ENCODE data around the gene ZNF628.
"Not testable (repeated sequence)": the region's sequence is repeated elsewhere in the genome, so short reads cannot be mapped to it uniquely, and the experiment has no call there.

Gene ZNF628

DNA sequence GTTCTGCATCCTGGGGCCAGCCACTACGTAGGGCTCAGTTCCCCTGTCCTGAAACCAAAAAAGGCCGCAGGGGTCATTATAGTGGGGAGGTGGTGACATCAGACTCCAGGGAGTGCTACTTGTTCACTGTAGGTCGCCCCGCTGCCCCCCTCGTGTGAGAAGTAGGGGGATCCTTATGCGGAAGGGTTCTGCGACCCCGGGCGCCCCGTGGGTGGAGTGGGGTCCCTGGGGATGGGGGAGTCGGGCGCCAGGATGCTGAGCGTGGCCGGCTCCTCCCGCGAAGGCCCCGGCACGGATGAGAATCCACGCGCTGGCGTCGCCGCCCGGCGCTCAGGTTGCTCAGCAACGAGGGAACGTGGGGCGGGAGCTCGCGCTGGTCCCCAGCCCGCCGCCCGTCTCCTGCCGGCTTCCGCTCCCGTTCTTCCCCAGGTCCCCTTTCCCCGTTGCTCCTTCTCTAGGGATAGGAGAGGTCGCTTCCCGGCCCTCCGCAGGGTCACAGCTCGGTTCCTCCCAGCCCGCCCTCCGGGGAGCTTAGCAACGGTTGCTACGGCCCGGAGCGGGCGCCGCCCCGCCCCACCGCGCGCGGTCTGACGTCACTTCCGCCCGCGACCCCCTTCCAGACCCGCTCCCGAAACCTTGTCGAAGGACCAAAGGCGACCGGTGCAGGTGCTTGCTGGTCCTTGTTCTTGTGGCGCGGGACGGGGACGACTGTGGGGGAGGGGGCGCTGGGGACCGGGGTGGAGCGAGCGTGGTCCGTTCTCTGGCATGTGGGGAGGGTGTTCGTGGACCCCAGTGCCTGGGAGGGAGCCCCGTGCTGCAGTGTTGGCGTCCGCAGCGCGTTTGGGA is 8.4 kb downstream of the ZNF628 start, which contains the start of gene NAT14:
Gene NAT14 (plus strand): TSS at position 596 of the 846 bp plus-strand sequence. CDS start 521 bp downstream, outside the sequence.
- DNase-seq (ENCODE audit: low read depth in 2 of 2): peak; percentile 10 to 47

DNA sequence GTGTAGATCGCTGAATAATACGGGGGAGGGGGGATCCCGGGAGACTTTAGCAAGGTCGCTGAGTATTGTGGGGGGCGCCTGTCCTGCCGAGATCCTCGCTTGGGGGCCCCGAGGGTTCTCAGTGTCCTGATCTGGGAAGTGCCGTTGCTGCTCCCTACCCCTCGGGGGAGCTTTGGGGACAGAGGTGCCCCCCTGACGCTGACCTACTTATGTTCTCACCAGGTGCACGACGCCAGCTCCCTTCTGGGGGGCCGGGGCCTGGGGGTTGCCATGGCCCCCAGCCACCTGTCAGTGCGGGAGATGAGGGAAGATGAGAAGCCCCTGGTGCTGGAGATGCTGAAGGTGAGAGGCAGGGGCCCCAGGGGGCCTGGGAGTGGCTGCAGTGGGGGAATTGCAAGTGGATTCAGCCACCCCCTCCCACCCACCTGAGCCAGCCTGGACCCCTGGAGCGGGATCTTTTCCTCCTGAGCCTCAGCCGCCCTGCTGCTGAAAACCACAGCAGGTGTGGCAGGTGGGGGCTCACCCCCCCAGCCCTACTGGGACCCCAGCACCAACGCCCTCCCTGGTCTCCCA is 9.1 kb downstream of the ZNF628 start:
- DNase-seq (ENCODE audit: low read depth in 2 of 2): no peak

DNA sequence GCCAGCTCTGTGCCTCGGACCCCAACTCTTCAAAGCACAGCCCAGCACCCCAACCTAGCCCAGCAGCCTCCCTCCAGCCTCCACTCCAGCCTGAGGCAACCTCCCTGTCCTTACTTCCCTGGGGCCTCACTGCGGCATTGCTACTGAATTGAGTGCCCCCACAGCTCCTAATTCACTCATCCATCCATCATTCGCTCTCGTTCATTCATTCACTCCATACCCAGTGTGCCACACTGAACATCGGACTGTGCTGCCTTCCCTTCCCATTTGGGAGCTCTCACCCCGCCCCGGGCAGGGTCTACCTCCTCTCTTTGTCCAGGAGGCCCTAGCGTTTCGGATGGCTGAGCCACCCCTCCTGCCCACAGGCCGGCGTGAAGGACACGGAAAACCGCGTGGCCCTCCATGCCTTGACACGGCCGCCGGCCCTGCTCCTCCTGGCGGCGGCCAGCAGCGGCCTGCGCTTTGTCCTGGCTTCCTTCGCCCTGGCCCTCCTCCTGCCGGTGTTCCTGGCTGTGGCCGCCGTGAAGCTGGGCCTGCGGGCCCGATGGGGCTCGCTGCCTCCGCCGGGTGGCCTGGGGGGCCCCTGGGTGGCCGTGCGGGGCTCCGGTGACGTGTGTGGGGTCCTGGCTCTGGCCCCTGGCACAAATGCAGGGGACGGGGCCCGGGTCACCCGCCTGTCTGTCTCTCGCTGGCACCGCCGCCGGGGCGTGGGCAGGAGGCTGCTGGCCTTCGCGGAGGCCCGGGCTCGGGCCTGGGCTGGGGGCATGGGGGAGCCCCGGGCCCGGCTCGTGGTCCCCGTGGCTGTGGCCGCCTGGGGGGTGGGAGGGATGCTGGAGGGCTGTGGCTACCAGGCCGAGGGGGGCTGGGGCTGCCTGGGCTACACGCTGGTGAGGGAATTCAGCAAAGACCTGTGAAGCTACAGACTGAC is 9.9 kb downstream of the ZNF628 start:
- DNase-seq (ENCODE audit: low read depth in 2 of 2): no peak

DNA sequence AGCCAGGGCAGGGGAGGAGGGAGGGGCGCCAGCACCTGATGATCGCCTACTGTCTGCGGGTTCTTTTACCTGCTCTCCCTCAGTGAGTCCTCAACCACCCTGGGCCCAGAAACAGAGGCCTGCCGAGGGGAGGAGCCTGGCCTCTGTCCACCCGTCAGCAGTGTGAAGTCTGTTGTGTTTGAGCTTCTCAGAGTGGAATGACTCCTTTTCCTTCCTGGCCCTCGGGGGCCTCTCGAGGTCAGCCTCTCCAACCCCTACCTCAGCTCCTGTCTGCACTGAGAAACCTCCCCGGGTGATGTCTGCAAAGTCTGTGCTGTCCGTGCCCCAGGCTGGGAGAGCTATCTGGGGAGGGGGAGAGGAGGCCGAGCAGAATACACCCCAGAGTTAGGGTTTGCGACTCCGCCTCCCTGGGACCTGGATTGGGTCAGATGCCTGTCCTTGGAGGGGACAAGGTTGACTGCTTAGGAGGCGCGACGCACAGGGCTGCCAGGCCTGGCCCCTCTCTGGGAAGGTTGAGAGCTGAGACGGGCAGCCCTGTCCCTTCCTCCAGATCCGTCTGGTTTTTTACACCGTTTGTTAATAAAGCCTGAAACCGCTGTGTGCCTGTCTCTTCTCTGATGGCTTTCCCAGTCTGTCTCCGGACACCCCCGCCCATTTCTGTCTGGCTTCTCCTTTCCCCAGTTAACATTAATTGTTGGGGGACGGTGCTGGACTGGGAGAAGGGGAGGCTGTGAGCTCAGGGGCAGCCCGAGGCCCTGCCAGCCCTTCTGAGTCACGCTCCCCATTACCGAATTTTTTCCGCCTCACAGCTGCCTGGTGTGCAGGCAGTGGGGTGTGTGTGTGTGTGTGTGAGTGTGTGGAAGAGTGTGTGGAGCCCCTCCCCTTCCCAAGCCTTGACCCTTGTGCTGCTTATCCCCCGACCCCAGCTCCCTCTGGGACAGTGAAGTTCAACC is 10.8 kb downstream of the ZNF628 start:
- peak; percentile 17 to 42 for DNase-seq (ENCODE audit: low read depth in 2 of 2)

DNA sequence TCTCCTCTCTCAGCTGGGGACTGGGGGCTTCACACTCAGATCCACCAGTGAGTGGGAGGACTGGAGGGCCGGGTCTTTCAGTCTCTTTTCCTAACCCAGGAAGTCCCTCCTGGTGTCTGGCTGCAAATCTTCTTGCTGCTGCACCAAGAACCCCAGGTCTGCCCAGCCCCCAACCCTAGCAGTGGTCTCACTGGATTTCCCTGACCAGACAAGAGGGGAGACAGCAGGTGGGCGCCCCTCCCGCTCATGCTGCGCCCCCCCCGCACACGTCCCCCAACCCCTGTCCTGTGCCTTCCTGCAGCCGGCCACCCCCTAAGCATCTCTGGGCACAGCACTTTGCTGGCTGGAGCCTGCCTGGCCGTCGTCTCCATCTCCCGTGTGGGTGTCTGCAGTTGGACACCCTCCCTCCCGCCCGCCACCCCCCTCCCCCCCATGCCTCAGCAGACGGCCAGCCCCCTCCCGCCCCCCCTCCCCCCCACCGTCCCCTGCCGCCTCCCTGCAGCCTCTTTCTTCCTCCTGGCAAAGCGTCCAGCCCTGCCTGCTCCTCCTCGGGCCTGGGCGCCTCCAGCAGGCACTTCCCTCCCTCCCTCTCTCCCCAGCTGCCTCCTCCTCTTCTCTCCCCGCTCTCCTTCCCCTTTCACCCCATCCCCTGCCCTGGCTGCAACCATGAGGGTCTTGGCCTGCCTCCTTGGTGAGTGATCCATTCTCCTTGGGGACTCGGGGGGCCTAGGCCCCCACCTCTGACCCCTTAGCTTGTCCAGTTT is 11.7 kb downstream of the ZNF628 start, which contains the start of gene SSC5D:
Gene SSC5D (plus strand): TSS at position 513 of the 764 bp plus-strand sequence. CDS start 154 bp downstream, at position 667.
- no peak for DNase-seq (ENCODE audit: low read depth in 2 of 2)

DNA sequence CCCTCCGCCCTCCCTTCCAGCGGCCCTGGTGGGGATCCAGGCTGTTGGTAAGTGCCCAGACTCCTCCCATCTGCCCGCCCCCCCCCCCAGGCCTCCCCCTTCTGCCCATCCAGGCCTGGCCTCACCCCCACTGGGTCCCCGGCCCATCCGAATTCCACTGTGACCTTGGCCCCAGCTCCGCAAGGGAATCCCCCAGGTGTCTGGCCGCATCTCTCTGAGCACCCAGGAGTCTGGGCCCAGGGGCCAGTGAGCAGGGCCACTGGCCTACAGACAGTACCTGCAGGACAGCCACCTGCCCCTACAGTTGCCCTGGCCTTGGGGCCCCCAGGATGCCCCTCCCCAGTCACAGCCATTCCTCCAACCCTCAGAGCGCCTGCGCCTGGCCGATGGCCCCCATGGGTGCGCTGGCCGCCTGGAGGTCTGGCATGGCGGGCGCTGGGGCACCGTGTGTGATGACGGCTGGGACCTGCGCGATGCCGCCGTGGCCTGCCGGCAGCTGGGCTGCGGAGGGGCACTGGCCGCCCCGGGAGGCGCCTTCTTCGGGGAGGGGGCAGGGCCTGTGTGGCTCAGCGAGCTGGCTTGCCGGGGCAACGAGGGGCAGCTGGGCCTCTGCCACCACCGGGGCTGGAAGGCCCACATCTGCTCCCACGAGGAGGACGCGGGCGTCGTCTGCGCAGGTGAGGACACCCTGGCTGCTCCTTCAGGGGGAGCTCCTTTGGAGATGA is 12.7 kb downstream of the ZNF628 start:
- no peak for DNase-seq (ENCODE audit: low read depth in 2 of 2)

DNA sequence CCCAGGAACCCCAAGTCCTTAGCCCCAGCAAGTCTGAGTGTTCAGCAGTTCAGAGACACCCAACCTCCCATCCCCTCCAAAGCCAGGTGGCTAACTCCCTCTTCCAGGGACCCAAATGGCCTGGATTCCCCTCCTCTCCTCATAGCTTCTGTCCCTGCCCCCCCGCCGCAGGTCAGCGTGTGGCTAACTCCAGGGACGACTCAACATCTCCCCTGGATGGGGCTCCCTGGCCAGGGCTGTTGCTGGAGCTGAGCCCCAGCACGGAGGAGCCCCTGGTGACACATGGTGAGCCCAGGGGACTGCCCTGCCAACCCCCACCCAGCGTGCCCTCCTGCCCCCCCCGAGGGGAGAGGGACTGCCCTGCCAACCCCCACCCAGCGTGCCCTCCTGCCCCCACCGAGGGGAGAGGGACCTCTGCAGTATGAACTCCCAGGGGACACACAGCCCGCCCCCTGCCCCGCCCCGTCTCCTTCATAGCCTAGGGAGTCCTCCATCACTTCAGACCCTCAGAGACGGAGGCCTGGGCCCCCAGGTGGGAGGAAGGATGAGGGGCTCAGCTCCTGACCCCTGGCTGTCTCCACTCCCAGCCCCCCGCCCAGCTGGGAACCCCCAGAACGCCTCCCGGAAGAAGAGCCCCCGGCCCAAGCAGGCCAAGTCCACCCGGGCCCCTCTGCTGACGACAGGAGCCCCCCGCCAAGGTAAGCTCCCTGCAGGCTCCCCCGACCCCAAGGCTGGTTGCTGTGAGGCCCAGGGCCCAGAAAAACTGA is 13.5 kb downstream of the ZNF628 start:
- DNase-seq (ENCODE audit: low read depth in 2 of 2): no peak

DNA sequence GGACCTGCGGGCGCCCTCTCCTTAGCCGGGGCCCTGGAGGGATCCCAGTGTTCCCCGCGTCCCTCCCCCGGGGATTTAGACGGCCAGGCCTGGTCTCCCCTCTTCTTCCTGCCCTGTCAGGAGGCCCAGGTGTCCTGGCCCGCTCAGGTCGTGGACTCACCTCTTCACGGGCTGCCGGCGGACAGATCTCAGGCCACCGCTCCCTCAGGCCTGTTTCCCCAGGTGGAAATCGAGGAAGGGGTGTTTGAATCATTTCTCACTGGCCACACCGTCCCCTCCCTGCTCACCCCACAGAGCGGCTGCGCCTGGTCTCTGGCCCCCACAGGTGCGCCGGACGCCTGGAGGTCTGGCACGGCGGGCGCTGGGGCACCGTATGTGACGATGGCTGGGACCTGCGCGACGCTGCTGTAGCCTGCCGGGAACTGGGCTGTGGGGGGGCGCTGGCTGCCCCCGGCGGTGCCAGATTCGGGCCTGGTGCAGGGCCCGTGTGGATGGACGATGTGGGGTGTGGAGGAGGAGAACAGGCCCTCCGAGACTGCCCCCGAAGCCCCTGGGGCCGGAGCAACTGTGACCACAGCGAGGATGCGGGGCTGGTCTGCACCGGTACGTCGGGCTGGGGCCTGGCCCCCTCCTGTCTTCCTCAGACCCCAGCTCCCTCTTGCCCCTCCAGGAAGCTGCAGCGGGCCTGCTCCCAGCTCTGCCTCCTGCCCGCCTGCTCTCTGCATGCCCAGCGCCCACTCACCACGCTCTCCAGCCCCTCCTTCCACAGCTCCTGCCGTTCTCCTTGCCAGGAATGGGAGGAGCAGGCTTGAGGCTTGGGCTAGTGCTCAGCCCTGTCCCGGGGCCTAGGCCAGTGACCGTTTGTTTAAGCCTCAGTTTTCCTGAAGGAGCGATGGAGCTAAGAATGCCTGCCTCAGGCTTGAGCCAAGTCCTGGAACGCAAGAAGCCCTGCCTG is 14.3 kb downstream of the ZNF628 start:
- no peak for DNase-seq (ENCODE audit: low read depth in 2 of 2)

DNA sequence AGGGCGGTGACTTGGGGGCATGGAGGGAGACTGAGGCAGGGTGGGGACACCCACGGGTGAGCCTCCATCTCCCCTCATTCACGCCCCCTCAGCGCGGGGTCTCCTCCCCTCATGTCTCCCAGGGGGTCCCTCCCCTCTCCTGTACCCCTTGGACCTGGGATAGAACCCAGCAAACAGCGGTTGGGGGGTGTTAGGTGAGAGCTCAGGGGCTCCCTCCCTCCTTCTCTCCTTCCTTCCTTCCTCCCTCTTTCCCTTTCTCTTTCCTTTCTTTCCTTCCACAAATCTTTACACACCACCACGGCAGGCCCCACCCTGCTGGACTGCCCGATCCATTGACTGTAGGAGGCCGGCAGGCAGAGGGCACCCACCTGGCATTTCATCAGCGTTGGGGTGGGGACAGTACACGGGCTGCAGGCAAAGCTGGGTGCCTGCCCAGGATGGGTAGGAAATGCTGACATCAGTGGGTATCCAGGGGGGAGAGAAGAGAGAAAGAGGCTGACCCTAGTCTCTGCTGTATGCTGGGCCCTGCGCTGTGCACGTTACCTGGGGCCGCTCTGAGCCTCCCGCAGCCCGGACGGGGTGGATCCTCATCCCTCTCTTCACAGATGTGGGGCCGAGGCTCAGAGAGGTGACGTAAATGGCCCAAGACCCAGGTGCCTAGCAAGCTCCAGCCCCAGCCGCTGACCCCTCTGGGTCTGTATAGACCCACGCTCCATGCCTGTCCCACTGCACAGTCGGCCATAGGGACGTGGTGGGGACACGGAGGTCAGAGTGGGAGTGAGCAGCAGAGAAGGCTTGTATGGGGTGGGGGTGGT is 15.3 kb downstream of the ZNF628 start:
- DNase-seq (ENCODE audit: low read depth in 2 of 2): no peak

DNA sequence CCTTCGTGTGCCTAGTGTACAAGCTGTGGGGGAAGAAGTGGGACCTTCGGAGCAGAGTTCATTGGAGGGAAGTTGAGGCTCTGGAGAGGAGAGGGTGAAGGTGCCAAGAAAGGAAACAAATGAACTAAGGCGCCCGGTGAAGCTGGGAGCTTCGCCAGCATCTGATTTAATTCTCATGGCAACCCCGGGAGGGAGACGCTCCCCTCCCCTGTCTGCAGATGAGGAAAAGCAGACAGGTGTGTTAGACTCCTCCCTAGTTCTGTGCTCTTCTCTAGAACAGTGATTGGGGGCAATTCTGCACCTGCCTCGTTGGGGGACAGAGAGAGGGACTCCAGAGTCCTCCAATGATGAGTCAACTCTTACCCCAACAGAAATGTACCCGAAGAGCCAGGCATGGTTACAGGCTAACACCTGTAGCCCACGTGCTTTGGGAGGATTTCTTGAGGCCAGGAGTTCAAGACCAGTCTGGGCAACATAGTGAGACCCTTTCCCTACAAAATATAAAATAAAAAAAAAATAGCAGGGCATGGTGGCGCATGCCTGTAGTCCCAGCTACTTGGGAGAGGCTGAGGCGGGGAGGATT is 16.0 kb downstream of the ZNF628 start:
- no peak for DNase-seq (ENCODE audit: low read depth in 2 of 2)

DNA sequence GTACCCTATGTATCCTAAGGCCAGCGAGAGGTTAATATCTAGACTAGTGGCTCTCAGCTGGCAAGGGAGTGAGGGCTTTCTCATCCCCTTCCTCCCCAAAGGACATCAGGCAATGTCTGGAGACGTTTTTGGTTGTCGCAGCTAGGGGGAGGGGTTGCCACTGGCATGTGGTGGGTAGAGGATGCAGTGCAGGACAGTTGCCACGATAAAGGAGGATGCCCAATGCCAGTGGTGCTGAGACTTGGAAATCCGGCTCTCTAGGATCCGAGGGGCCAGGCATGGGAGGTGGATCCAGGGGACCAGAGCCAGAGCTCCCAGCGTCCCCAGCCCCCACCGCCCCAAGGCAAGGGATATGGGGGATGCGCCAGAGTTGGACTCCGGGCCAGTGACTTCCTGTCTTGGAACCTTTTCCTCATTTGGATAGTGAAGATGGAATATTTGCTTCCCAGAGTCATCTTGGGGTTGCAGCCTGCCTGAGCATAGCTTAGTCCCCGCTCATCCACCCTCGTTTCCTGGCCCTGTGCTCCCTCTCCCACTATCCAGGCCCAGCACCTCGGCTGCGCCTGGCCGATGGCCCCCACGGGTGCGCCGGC is 16.7 kb downstream of the ZNF628 start:
- no peak for DNase-seq (ENCODE audit: low read depth in 2 of 2)

DNA sequence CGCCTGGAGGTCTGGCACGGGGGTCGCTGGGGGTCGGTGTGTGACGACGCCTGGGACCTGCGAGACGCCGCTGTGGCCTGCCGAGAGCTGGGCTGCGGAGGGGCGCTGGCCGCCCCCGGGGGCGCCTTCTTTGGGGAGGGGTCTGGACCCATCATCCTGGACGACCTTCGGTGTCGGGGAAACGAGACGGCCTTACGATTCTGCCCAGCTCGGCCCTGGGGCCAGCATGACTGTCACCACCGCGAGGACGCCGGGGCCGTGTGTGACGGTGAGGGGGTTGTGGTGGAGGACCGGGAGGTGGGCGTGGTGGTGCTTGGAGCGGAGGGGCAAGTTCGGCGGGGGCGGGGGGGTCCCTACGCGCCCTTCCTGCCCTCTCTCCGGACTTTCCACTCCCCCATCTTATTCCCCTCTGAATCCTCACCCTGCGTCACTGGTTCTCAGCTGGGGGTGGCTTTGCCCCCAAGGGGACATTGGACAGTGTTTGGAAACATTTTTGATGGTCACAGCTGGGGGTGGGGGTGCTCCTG is 17.3 kb downstream of the ZNF628 start:
- no peak for DNase-seq (ENCODE audit: low read depth in 2 of 2)

DNA sequence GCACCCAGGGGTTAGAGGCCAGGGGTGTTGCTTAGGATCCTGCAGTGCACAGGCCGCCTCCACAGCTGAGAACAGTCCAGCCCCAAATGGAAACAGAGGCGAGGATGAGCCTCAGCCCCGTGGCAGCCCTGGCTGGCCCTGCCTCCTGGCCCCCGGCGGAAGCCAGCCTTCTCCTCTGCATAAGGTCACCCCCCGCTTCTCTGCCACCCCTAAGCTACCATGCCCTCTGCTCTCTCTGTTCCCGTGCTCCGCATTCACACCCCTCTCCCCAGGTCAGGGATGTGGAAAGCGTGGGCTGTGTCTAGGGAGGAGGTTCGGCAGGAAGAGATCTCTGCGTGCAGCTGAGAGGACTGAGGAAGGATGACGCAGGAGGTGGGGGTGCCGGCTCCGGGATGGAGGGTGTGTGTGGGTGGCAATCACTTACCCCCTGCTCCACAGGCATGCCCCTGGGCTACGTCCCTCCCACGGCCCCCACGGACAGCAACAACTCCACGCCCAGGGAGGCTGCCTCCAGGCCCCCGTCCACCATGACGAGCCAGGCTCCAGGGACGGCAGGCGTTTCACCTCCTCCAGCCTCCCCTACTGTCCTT is 17.9 kb downstream of the ZNF628 start:
- DNase-seq (ENCODE audit: low read depth in 2 of 2): no peak

DNA sequence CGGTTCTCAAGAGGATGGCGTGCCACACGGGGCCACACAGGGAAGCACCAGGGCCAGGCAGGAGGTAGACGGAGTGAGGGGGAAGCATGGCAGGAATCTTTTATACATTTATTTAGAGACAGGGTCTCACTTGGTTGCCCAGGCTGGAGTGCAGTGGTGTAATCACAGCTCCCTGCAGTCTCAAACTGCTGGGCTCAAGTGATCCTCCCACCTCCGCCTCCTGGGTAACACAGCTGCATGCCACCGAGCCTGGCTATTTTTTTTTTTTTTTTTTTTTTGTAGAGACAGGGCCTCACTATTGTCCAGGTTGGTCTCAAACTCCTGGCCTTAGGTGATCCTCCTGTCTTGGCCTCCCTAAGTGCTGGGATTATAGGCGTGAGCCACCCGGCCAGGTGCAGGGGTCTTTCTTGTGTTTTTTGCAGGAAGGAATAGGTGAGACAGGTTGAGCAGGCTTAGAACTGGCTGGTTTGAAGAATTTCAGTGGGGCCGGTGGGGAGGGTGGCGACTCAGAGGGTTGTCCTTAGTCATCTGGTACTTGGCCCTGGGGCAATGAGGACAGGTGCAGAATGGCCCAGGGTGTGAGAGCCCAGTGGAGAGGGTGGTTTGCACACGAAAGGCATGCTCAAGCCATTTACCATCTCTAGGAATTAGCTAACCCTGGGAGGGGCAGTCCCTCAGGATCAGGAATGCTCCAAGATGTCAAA is 19.4 kb downstream of the ZNF628 start:
- no peak for DNase-seq (ENCODE audit: low read depth in 2 of 2)

DNA sequence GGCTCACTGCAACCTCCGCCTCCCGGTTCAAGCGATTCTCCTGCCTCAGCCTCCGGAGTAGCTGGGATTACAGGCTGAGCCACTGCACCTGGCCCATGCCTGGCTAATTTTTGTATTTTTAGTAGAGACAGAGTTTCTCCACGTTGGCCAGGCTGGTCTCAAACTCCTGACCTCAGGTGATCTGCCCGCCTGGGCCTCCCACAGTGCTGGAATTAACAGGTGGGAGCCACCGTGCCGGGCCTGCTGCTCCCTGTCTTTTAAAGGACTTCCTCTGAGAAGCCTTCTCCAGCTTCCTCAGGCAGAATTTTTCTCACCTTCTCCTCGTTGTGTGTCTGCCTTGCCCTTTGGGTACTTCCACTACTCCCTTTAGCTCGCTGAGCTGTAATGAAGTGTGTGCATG is 20.4 kb downstream of the ZNF628 start:
- DNase-seq (ENCODE audit: low read depth in 2 of 2): not testable (repeated sequence)
